ENCODE data around the gene ACTMAP. TPM values are rescaled to one million over a fixed set of nuclear protein-coding genes. Genes with fewer than 3 reads are reported as not detected.
A peak's percentile ranks its signal among the peaks of the same experiment; 100 is the strongest.

Gene ACTMAP
- total and polyA plus RNA-seq, 11 donors: 4.2 to 11.1 (median 8.1) TPM

- no peaks in the 10 kb centered on the region for H3K9me3 ChIP-seq
- H3K4me3 ChIP-seq: peak overlapping the region in 9 of 12 donors; percentile 13 to 98 (median 84)
- H3K36me3 ChIP-seq: peaks cover 4 to 35% (median 26%) of the 10 kb centered on the region in 9 donors
- peaks cover 6 to 64% (median 45%) of the 10 kb centered on the region in 12 donors for H3K4me1 ChIP-seq
- WGBS, 4 donors: 85 to 95% (median 90%) methylated on average over 6 of the region's 6 CpGs
- no peaks in the 10 kb centered on the region for H3K27me3 ChIP-seq
- H3K27ac ChIP-seq: peak overlapping the region; percentile 70 to 99 (median 97)
- DNase-seq (peak in 1 of 5 donors; percentile 33), ATAC-seq (no peak)
- intact Hi-C loops (cut with DNase I): no loop called here
- TF ChIP-seq POLR2A (IDR thresholded peaks at IDR 0.05) (no peak), CTCF (IDR thresholded peaks at IDR 0.05) (no peak)
These were observed 29.2 kb downstream of the ACTMAP start for GRCh38 chr19:40721140-40721486.

GRCh38 chr19:40719414-40719894 lies 30.8 kb downstream of the ACTMAP start:
- ATAC-seq: no peak
- DNase-seq: no peak
- intact Hi-C loops (cut with DNase I): loop anchor here in 5 of 10 donors (5.0 to 10.0 kb wide), 4 partner anchors 55 to 98 kb away; no protein-coding TSS in a partner anchor
- Histone ChIP-seq H3K27me3 (no peaks in the 10 kb centered on the region), H3K27ac (peak overlapping the region; percentile 95 to 99 (median 97)), H3K36me3 (peaks cover 0 to 18% (median 11%) of the 10 kb centered on the region in 9 donors), H3K4me1 (peaks cover 6 to 76% (median 57%) of the 10 kb centered on the region in 12 donors), H3K9me3 (no peaks in the 10 kb centered on the region), H3K4me3 (peak overlapping the region; percentile 65 to 98 (median 82))
- WGBS, 4 donors: 49 to 62% (median 50%) methylated on average over 7 of the region's 7 CpGs
- TF ChIP-seq POLR2A (IDR thresholded peaks at IDR 0.05) (no peak), CTCF (IDR thresholded peaks at IDR 0.05) (no peak)

GRCh38 chr19:40718774-40719391 lies 31.4 kb downstream of the ACTMAP start:
- intact Hi-C loops (cut with DNase I): loop anchor here in 5 of 10 donors (1.0 to 10.0 kb wide), 5 partner anchors 30 to 98 kb away; no protein-coding TSS in a partner anchor
- Histone ChIP-seq H3K4me1 (peaks cover 9 to 77% (median 59%) of the 10 kb centered on the region in 12 donors), H3K36me3 (peaks cover 0 to 13% (median 5%) of the 10 kb centered on the region in 9 donors), H3K27me3 (no peaks in the 10 kb centered on the region), H3K4me3 (peak overlapping the region; percentile 65 to 98 (median 82)), H3K27ac (peak overlapping the region; percentile 95 to 99 (median 97)), H3K9me3 (no peaks in the 10 kb centered on the region)
- WGBS, 4 donors: 5 to 12% (median 6%) methylated on average over 8 to 16 of the region's 16 CpGs
- DNase-seq (peak in 4 of 5 donors; percentile 40 to 74 (median 56)), ATAC-seq (no peak)
- TF ChIP-seq CTCF (IDR thresholded peaks at IDR 0.05): no peak
- TF ChIP-seq POLR2A (IDR thresholded peaks at IDR 0.05): peak in 1 of 2 donors; percentile 22

Data from heart left ventricle (tissue), 16 donors.